Ishikawa (cell line): ENCODE measurements around the gene SLC35G1.

Experiments
- CEBPB ChIP-seq: IDR thresholded peaks from 2 replicates; pipeline ENCODE4 v1.6.1; 2012
- CREB1 ChIP-seq: IDR thresholded peaks from 2 replicates; pipeline ENCODE4 v1.6.1; 2012; ENCODE audit warnings: low read depth
- EGR1 ChIP-seq: IDR thresholded peaks from 2 replicates; pipeline ENCODE4 v1.6.1; 2012
- EP300 ChIP-seq: IDR thresholded peaks from 2 replicates; pipeline ENCODE4 v1.6.1; 2012; ENCODE audit warnings: borderline replicate concordance
- FOXM1 ChIP-seq: IDR thresholded peaks from 2 replicates; pipeline ENCODE4 v1.6.1; 2012; ENCODE audit warnings: low read depth, borderline replicate concordance
- MAX ChIP-seq: IDR thresholded peaks from 2 replicates; pipeline ENCODE4 v1.6.1; 2012
- NFIC ChIP-seq: IDR thresholded peaks from 2 replicates; pipeline ENCODE4 v1.6.1; 2012
- RAD21 ChIP-seq: IDR thresholded peaks from 2 replicates; pipeline ENCODE4 v1.6.1; 2012; ENCODE audit warnings: low read depth
- REST ChIP-seq: IDR thresholded peaks from 2 replicates; pipeline ENCODE4 v1.6.1; 2012; ENCODE audit warnings: low read depth, mild to moderate bottlenecking
- TAF1 ChIP-seq: IDR thresholded peaks from 2 replicates; pipeline ENCODE4 v1.6.1; 2012; ENCODE audit warnings: low read depth, mild to moderate bottlenecking
- TCF12 ChIP-seq: IDR thresholded peaks from 2 replicates; pipeline ENCODE4 v1.6.1; 2012; ENCODE audit warnings: low read depth
- TEAD4 ChIP-seq: IDR thresholded peaks from 2 replicates; pipeline ENCODE4 v1.6.1; 2012
- USF1 ChIP-seq: IDR thresholded peaks from 2 replicates; pipeline ENCODE4 v1.6.1; 2012
- YY1 ChIP-seq: IDR thresholded peaks from 2 replicates; pipeline ENCODE4 v1.6.1; 2012; ENCODE audit warnings: low read depth
- ZBTB7A ChIP-seq: IDR thresholded peaks from 2 replicates; pipeline ENCODE4 v1.6.1; 2012; ENCODE audit warnings: low read depth

Gene SLC35G1

GRCh38 chr10:93947055-93947454, 53.3 kb downstream of the SLC35G1 start:
- TF ChIP-seq TEAD4 (peak; percentile 73), TCF12 (peak; percentile 72), NFIC (peak; percentile 48; the same call in 1 of the 2 replicates), REST (no peak), YY1 (peak; percentile 68), MAX (peak; percentile 98), FOXM1 (peak; percentile 24; the same call in 1 of the 2 replicates), CREB1 (no peak), EP300 (peak; percentile 46; the same call in 1 of the 2 replicates), USF1 (peak; percentile 68; the same call in 1 of the 2 replicates)

DNA sequence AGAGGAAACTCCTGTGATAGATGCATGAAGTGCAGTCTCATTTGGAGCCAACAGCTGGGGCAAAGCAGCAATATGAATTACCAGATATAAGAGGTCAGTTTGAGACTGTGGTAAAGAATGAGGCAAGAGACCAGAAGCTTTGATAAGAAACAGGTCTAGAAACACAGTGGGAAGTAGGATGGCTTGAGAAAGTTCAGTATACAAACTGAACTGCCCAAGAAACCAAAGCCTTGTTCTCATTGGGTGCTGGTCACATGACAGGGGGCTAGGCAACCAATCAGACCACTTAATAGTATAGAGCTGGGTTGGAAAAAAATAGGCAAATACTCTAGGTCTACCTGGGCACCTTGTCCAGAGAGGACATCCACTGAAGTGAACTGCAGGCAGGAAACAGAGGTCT, 53.7 kb downstream of the SLC35G1 start:
- TF ChIP-seq RAD21 (no peak), TAF1 (no peak), USF1 (peak; percentile 88), ZBTB7A (no peak), MAX (no peak), YY1 (no peak)

- TF ChIP-seq TAF1 (no peak), TEAD4 (no peak), ZBTB7A (no peak), USF1 (no peak), NFIC (no peak), EGR1 (no peak), MAX (no peak), TCF12 (no peak), CEBPB (no peak), RAD21 (no peak), FOXM1 (no peak), CREB1 (no peak), EP300 (no peak), YY1 (no peak), REST (no peak)
Observed at GRCh38 chr10:93951905-93952304, 58.1 kb downstream of the SLC35G1 start.
